Measurements from ENCODE around the gene MRPL43. TPM values are rescaled to one million over a fixed set of nuclear protein-coding genes. Genes with fewer than 3 reads are reported as not detected.

Gene MRPL43
- total RNA-seq, 4 donors from 2014 or later = 32.5 to 104 (median 77.1) TPM

DNA sequence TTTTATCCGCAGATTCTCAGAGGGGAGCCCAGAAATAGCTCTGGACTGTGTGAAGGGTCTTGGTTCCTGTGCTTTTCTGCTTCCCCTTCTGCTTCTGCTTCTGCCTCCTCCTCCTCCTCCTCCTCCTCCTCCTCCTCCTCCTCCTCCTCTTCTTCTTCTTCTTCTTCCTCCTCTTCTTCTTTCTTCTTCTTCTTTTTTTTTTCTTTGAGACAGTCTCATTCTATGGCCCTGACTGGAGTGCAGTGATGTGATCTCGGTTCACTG lies 32.1 kb upstream of the MRPL43 start:
- DNase-seq = no peak
- H3K9me3 ChIP-seq = no peaks in the 10 kb centered on the region
- peaks cover 27% of the 10 kb centered on the region for H3K27me3 ChIP-seq
- peaks cover 0 to 8% (median 5%) of the 10 kb centered on the region in 4 donors for H3K4me1 ChIP-seq
- WGBS, 2 donors (ENCODE audit: low coverage in 1 of 2) = 45% methylated on average over 2 of the region's 2 CpGs; no CpG with 5 or more reads in 1 of the 2 donors
- H3K4me3 ChIP-seq = no peak overlapping the region
- TF ChIP-seq EP300 (IDR thresholded peaks at IDR 0.05; ENCODE audit: low read depth) (no peak), POLR2AphosphoS5 (IDR thresholded peaks at IDR 0.05) (no peak)
- TF ChIP-seq, protein P1, sequence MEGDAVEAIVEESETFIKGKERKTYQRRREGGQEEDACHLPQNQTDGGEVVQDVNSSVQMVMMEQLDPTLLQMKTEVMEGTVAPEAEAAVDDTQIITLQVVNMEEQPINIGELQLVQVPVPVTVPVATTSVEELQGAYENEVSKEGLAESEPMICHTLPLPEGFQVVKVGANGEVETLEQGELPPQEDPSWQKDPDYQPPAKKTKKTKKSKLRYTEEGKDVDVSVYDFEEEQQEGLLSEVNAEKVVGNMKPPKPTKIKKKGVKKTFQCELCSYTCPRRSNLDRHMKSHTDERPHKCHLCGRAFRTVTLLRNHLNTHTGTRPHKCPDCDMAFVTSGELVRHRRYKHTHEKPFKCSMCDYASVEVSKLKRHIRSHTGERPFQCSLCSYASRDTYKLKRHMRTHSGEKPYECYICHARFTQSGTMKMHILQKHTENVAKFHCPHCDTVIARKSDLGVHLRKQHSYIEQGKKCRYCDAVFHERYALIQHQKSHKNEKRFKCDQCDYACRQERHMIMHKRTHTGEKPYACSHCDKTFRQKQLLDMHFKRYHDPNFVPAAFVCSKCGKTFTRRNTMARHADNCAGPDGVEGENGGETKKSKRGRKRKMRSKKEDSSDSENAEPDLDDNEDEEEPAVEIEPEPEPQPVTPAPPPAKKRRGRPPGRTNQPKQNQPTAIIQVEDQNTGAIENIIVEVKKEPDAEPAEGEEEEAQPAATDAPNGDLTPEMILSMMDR (IDR thresholded peaks at IDR 0.05) = no peak
- H3K27ac ChIP-seq = no peak overlapping the region
- H3K36me3 ChIP-seq = no peaks in the 10 kb centered on the region
- in situ Hi-C loops (cut with MboI; ENCODE audit: low pct_ligation_motif_present in 1 of 4, low pct_unique_long_range_greater_than_20kb in 1 of 4, low sequenced_read_pairs in 3 of 4) (no loop called here), intact Hi-C loops (cut with DNase I; ENCODE audit: low total_unique reads) (loop anchor here (5.0 to 10.0 kb wide), 2 partner anchors 55 to 288 kb away; partner anchors contain the start of gene SEMA4G)

DNA sequence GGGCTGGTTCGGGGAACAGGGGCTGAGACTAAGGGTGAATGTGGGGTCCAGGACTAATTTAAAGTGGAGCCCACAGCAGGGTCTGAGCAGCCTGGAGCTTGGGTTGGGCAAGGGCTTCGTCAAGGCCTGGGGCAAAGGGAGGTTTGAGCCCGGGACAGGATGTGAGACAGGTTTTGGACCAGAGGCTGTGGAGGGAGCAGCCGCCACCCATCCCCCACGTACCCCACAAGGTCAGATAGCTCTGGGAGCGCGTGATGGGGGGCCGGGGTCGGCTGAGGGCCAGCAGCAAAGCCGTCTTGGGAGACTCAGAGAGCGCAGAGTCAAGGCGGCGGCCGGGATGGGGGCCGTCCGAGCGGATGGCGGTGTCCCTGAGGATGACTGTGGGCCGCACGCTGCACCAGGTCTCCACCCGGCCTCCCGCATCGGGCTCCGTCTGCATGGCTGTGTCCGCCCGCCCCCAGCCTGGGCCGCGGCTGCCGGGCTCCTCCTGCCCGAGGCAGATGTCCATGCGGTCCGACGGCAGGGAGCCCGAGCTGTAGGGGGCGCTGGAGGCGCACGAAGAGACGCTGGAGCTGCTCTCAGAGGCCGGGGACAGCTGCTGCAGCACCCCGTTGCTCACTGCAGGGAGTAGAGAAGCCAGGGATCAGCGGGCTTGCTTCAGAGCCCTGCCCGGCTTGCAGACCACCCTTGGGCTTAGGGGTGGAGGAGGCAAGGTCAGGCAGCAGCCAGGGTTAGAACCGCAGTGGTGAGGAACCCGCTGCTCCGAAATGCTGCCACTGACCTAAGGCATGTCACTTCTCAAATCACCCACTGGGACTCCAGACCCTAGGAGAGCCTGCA lies 31.5 kb upstream of the MRPL43 start:
- no peak overlapping the region for H3K27ac ChIP-seq
- TF ChIP-seq EP300 (IDR thresholded peaks at IDR 0.05; ENCODE audit: low read depth) (no peak), POLR2A (IDR thresholded peaks at IDR 0.05) (no peak), POLR2AphosphoS5 (IDR thresholded peaks at IDR 0.05) (no peak)
- TF ChIP-seq, protein P1 (IDR thresholded peaks at IDR 0.05) = peak; percentile 58 to 79 (median 68)
- intact Hi-C loops (cut with DNase I; ENCODE audit: low total_unique reads) (loop anchor here (5.0 to 10.0 kb wide), 2 partner anchors 54 to 288 kb away; partner anchors contain the start of gene SEMA4G), in situ Hi-C loops (cut with MboI; ENCODE audit: low pct_ligation_motif_present in 1 of 4, low pct_unique_long_range_greater_than_20kb in 1 of 4, low sequenced_read_pairs in 3 of 4) (no loop called here)
- WGBS, 2 donors (ENCODE audit: low coverage in 1 of 2) = 24% methylated on average over 45 of the region's 45 CpGs; no CpG with 5 or more reads in 1 of the 2 donors
- peak; percentile 88 for DNase-seq
- H3K9me3 ChIP-seq = no peaks in the 10 kb centered on the region
- peaks cover 0 to 13% (median 5%) of the 10 kb centered on the region in 4 donors for H3K4me1 ChIP-seq
- no peaks in the 10 kb centered on the region for H3K36me3 ChIP-seq
- no peak overlapping the region for H3K4me3 ChIP-seq
- H3K27me3 ChIP-seq = peaks cover 27% of the 10 kb centered on the region

DNA sequence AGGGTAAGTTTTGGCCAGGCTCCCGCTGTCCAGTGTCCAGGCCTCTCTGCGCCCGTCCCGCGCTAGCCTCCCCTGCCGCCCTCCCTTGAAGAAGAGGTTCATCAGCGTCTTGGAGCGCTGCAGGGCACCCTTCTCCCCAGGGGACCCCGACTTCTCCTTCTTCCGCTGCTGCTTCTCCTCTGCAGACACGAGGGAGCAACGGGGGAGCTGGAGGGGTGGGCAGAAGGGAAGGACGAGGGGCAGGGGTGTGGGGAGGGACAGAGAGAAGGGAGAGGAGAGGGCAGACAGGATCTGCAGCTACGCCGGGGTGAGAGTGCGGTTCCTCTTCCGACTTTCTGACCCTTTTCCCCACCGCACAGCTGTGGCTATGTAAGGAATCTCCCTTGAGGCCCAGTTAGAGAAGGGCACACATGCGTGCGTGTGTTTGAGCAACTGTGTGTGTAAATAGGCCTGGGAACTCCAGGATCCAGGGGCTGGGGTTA lies 30.9 kb upstream of the MRPL43 start:
- DNase-seq = no peak
- WGBS, 2 donors (ENCODE audit: low coverage in 1 of 2) = 55% methylated on average over 7 to 20 of the region's 20 CpGs
- Histone ChIP-seq H3K27me3 (peaks cover 27% of the 10 kb centered on the region), H3K9me3 (no peaks in the 10 kb centered on the region), H3K4me3 (no peak overlapping the region), H3K36me3 (no peaks in the 10 kb centered on the region), H3K4me1 (peaks cover 0 to 17% (median 8%) of the 10 kb centered on the region in 4 donors), H3K27ac (no peak overlapping the region)
- in situ Hi-C loops (cut with MboI; ENCODE audit: low pct_ligation_motif_present in 1 of 4, low pct_unique_long_range_greater_than_20kb in 1 of 4, low sequenced_read_pairs in 3 of 4) (no loop called here), intact Hi-C loops (cut with DNase I; ENCODE audit: low total_unique reads) (loop anchor here (5.0 to 10.0 kb wide), 2 partner anchors 53 to 289 kb away; partner anchors contain the start of gene SEMA4G)
- TF ChIP-seq, protein P1 (IDR thresholded peaks at IDR 0.05) = no peak
- no peak for TF ChIP-seq EP300 (IDR thresholded peaks at IDR 0.05; ENCODE audit: low read depth)
- no peak for TF ChIP-seq POLR2AphosphoS5 (IDR thresholded peaks at IDR 0.05)
- no peak for TF ChIP-seq POLR2A (IDR thresholded peaks at IDR 0.05)

DNA sequence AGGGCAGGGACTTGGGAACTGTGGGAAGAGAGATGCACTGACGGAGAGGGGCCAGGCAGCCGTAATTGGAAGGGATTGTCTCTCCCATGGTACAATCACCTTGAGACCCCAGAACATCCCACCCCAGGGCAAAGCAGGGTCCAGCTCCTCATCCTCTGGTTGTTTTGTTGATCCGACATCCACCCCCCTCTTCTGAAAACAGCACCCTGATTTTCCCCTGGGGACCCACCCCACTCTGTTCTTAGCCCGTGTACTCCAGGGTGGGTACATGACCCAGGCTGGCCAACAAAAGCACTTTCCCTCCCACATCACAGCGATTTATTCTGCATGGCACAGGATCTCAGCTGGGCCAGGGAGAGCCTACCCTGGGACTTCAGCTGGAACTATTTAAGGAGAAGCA lies 29.5 kb upstream of the MRPL43 start:
- intact Hi-C loops (cut with DNase I; ENCODE audit: low total_unique reads) = loop anchor here (5.0 to 10.0 kb wide), 2 partner anchors 52 to 290 kb away; partner anchors contain the start of gene SEMA4G
- 70 to 73% methylated on average over 2 to 5 of the region's 5 CpGs for WGBS, 2 donors (ENCODE audit: low coverage in 1 of 2)
- H3K36me3 ChIP-seq = no peaks in the 10 kb centered on the region
- H3K27me3 ChIP-seq = peaks cover 27% of the 10 kb centered on the region
- in situ Hi-C loops (cut with MboI; ENCODE audit: low pct_ligation_motif_present in 1 of 4, low pct_unique_long_range_greater_than_20kb in 1 of 4, low sequenced_read_pairs in 3 of 4) = no loop called here
- H3K4me3 ChIP-seq = no peak overlapping the region
- TF ChIP-seq POLR2AphosphoS5 (IDR thresholded peaks at IDR 0.05) = no peak
- TF ChIP-seq, protein P1 (IDR thresholded peaks at IDR 0.05) = no peak
- no peak for TF ChIP-seq EP300 (IDR thresholded peaks at IDR 0.05; ENCODE audit: low read depth)
- no peak for TF ChIP-seq POLR2A (IDR thresholded peaks at IDR 0.05)
- no peak overlapping the region for H3K27ac ChIP-seq
- H3K4me1 ChIP-seq = peaks cover 0 to 28% (median 17%) of the 10 kb centered on the region in 4 donors
- no peaks in the 10 kb centered on the region for H3K9me3 ChIP-seq
- DNase-seq = no peak
